Uterus (tissue), 4 donors: ENCODE data around the gene CMTM8. TPM values are rescaled to one million over a fixed set of nuclear protein-coding genes. Genes with fewer than 3 reads are reported as not detected.

ENCODE experiments used
- DNase-seq, 2 donors: peaks; one replicate each; pipeline ENCODE4 v3.0.0-alpha.2; 2019 to 2020
- H3K27ac ChIP-seq, 2 donors: fragments of 200-600 bp; sonication (generic); 1 replicate in 1 of 2; 2 replicates in 1 of 2; pipeline ENCODE4 v1.5.1; 2016 to 2018
- H3K27me3 ChIP-seq, 2 donors: fragments of 200-600 bp; sonication (generic); one replicate each; pipeline ENCODE4 v1.5.1; 2018 to 2019; ENCODE audit warnings: control low read depth in 1 of 2
- H3K36me3 ChIP-seq, 2 donors: fragments of 200-600 bp; sonication (generic); one replicate each; pipeline ENCODE4 v1.5.1; 2019; ENCODE audit warnings: control low read depth in 1 of 2
- H3K4me1 ChIP-seq, 2 donors: fragments of 200-600 bp; sonication (generic); one replicate each; pipeline ENCODE4 v1.5.1; 2018 to 2019; ENCODE audit warnings: control low read depth in 1 of 2
- H3K4me3 ChIP-seq, 2 donors: fragments of 200-600 bp; sonication (generic); 1 replicate in 1 of 2; 2 replicates in 1 of 2; pipeline ENCODE4 v1.5.1; 2018 to 2019; ENCODE audit warnings: mild to moderate bottlenecking in 1 of 2
- H3K9me3 ChIP-seq, 2 donors: fragments of 200-600 bp; sonication (generic); one replicate each; pipeline ENCODE4 v1.5.1; 2019; ENCODE audit warnings: control low read depth in 1 of 2
- CTCF ChIP-seq, 4 experiments: fragments of 200-600 bp in 2 of 4; fragments of 450-650 bp in 2 of 4; sonication (generic) in 2 of 4; IDR thresholded peaks; one replicate each; pipeline ENCODE4 v1.5.1; 2016 to 2019; ENCODE audit warnings: antibody characterized with exemption in 4 of 4, mild to moderate bottlenecking in 2 of 4, moderate library complexity in 1 of 4
- POLR2A ChIP-seq, 2 donors: fragments of 450-650 bp; IDR thresholded peaks; one replicate each; pipeline ENCODE4 v1.6.1; 2016; ENCODE audit warnings: antibody characterized with exemption in 2 of 2, mild to moderate bottlenecking in 1 of 2, moderate library complexity in 1 of 2
- intact Hi-C: fragments of 100-400 bp; cut with DNase I; formaldehyde crosslinking; loops from one replicate; pipeline ENCODE4 v1.15.1; 2023; ENCODE audit warnings: low total_unique reads
- total RNA-seq, 4 donors: library from RNA; depleted of rRNA in 3 of 4; stranded (reverse); fragments of >200 nt in 3 of 4; gene quantifications; one replicate each; pipeline versions ENCODE4 v1.1.0 to v1.2.4, GENCODE V29; 2014 to 2023
- donor health status: DM: yes; HTN: yes; CAD: no.

The CMTM8 gene
- total RNA-seq, 4 donors from 2014 or later = 1.5 to 4.7 (median 2.5) TPM

- intact Hi-C loops = no loop called here
- H3K9me3 ChIP-seq = no peaks in the 10 kb centered on the region
- TF ChIP-seq CTCF (IDR thresholded peaks at IDR 0.05) = no peak
- no peaks in the 10 kb centered on the region for H3K4me1 ChIP-seq
- DNase-seq = no peak
- no peak overlapping the region for H3K27ac ChIP-seq
- H3K4me3 ChIP-seq = no peak overlapping the region
- H3K27me3 ChIP-seq = no peaks in the 10 kb centered on the region
- H3K36me3 ChIP-seq = no peaks in the 10 kb centered on the region
Measured at GRCh38 chr3:32288819-32289218, 50.3 kb downstream of the CMTM8 start.

GRCh38 chr3:32290619-32291018, 52.1 kb downstream of the CMTM8 start:
- no peaks in the 10 kb centered on the region for H3K27me3 ChIP-seq
- H3K36me3 ChIP-seq = no peaks in the 10 kb centered on the region
- no peaks in the 10 kb centered on the region for H3K4me1 ChIP-seq
- no peak for DNase-seq
- no peak overlapping the region for H3K27ac ChIP-seq
- intact Hi-C loops = loop anchor here (10.0 kb wide), 1 partner anchor 184 kb away; no protein-coding TSS in a partner anchor
- TF ChIP-seq CTCF (IDR thresholded peaks at IDR 0.05) = no peak
- TF ChIP-seq POLR2A (IDR thresholded peaks at IDR 0.05) = no peak
- H3K9me3 ChIP-seq = no peaks in the 10 kb centered on the region
- no peak overlapping the region for H3K4me3 ChIP-seq

GRCh38 chr3:32292085-32292796, 53.8 kb downstream of the CMTM8 start:
- no peaks in the 10 kb centered on the region for H3K36me3 ChIP-seq
- intact Hi-C loops = loop anchor here (10.0 kb wide), 1 partner anchor 183 kb away; no protein-coding TSS in a partner anchor
- TF ChIP-seq CTCF (IDR thresholded peaks at IDR 0.05) (no peak), POLR2A (IDR thresholded peaks at IDR 0.05) (no peak)
- no peak overlapping the region for H3K27ac ChIP-seq
- H3K4me3 ChIP-seq = no peak overlapping the region
- no peak for DNase-seq
- no peaks in the 10 kb centered on the region for H3K9me3 ChIP-seq
- H3K4me1 ChIP-seq = no peaks in the 10 kb centered on the region
- no peaks in the 10 kb centered on the region for H3K27me3 ChIP-seq

- H3K27me3 ChIP-seq = no peaks in the 10 kb centered on the region
- intact Hi-C loops = loop anchor here (10.0 kb wide), 1 partner anchor 181 kb away; no protein-coding TSS in a partner anchor
- H3K27ac ChIP-seq = no peak overlapping the region
- no peak overlapping the region for H3K4me3 ChIP-seq
- no peaks in the 10 kb centered on the region for H3K4me1 ChIP-seq
- TF ChIP-seq POLR2A (IDR thresholded peaks at IDR 0.05) = no peak
- TF ChIP-seq CTCF (IDR thresholded peaks at IDR 0.05) = no peak
- H3K36me3 ChIP-seq = no peaks in the 10 kb centered on the region
- DNase-seq = no peak
- no peaks in the 10 kb centered on the region for H3K9me3 ChIP-seq
Measured at GRCh38 chr3:32293903-32294302, 55.4 kb downstream of the CMTM8 start.
